Measurements from ENCODE around the gene DLG2.

The DLG2 gene

DNA sequence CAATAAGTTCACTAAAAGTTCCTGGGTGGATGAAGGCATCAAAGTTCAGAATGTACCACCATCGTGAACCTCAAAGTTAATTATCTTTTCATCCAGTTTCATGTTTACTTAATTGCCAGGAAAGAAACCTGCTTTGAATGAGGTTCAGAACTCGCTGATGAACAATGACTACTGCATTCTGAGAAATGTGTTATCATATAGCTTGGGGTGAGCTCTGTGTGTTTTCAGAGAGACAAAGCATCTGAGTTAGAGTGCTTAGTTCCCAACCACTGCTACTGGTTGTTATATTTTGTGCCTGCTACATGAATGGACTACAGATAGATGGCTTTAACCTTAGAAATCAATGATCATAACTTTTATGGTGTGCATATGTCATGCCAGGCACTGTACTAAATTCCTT lies 1131.0 kb downstream of the DLG2 start:
- DNase-seq (ENCODE audit: low spot score): no peak

DNA sequence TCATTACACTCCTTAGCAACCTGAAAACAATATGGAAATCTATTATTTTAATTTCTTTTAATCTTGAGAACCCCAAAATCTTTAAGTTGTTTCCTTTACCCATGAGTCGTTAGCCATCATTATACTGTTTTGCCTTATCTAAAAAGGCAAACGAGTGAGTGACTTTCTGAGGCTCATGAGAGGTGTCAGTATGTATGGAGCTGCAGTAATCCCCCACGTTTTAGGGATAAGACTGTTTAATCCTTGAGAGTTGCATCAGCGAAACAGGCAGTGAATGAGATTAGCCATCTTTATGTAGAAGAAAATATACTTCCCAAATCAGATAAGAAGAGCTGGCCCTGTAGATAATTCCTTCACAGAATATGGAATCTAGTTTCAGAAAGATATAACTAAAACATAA lies 1147.0 kb downstream of the DLG2 start:
- DNase-seq (ENCODE audit: low spot score): no peak

DNA sequence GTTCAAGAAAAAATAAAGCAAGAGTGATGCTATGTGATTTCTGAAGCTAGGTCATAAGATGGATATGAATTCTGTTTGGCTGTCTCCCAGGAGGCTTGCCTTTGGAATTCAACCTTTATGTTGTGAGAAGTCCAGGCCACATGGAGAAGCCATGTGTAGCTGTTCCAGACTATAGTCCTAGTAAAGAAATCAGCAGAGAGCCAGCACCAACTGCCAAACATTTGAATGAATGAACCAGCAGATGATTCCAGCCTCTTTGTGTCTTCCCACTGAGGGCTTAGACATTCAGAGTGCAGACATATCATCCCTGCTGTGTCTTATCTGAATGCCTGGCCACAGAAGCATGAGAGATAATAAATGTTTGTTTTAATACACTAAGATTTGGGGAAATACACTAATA lies 1150.6 kb downstream of the DLG2 start:
- no peak for DNase-seq (ENCODE audit: low spot score)

DNA sequence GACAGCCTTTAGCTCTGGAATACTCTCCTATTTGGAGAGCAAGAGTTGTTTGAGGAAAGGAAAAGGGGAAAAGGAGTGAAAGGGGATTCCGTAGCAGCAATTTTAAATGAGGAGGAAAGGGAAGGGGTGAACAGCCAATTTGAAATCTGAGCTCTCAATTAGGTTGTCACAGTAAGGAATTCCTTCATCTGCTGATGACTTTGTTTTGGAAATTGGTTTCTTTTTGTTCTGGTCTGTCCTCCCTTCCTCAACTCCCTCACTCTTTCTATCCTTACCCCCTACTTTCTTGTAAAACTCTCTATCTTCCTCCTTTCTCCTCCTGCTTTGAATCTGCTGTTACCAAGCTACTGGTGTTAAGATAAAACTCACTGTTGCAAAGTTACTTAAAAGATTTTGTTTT lies 1155.6 kb downstream of the DLG2 start:
- DNase-seq (ENCODE audit: low spot score): no peak

DNA sequence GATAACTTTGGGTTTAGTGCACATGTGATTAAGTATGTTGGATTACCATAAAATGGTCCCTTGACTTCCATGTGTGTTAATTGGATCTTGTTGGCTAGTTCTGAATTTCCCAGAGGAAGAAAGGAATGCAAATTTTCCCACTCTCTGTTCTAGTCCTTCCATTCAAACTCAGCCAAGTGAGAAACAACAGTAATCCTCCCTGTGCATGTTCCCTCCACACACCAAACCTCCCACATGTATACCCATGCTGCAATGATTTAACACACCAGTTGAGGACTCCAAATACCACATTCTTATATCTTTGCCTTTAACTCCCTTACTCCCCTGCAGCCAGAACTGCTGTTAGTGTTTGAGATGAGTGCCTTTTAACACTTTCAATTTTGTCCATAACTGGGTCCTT lies 1158.9 kb downstream of the DLG2 start:
- no peak for DNase-seq (ENCODE audit: low spot score)

DNA sequence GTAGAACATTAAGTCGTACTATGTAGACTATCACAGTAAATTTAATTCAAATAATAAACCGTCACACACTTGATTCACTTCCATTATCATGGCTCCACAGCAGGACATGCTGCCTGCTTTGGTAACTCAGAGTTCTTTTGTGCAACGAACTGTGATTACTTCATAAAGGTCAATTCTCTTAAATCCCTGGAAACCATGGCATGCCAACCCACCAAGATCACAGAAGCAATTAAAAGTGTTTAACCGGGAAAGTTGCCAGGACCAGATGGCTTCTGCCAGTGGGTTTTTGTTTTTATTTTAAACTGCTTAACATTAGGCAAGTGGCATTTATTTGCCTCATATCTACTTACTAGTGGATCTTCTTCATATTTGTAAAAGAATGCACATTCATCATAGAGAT lies 1162.1 kb downstream of the DLG2 start:
- no peak for DNase-seq (ENCODE audit: low spot score)

DNA sequence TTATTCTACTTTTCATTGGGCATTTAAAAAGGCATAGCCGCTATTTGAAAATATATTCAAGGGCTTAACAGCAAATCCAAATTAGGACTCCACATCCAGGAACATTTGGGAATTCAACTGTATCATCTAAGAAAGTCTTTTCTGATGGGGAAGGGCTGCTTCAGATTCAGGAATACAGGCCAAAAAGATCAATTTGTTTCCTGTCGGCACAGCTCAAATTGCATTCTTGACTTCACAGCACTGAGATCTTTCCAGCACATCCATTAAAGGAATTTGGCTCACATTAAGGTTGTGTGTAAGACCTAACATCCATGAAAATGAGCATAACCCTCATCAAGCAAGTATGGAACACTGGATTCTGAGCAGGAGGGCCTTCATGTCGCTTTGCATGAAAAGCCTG lies 1171.5 kb downstream of the DLG2 start:
- DNase-seq (ENCODE audit: low spot score): no peak

DNA sequence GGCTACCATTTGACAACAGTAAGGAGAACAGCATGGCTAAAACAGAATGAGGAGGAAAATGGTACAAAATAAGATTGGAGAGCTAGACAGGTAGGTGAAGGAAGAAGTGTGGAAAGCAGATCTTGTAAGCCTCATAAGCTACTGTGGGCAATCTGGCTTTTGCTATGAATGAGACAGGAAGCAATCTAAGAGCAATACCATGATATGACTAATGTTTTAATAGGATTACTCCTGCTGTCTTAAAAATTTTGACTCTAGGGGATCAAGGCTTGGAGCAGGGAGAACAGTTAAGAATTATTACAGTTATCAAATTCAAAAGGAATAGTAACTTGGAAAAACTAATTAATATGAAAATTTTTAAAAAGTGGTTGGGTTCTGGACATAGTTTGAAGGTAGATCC lies 1174.9 kb downstream of the DLG2 start:
- DNase-seq (ENCODE audit: low spot score): no peak

DNA sequence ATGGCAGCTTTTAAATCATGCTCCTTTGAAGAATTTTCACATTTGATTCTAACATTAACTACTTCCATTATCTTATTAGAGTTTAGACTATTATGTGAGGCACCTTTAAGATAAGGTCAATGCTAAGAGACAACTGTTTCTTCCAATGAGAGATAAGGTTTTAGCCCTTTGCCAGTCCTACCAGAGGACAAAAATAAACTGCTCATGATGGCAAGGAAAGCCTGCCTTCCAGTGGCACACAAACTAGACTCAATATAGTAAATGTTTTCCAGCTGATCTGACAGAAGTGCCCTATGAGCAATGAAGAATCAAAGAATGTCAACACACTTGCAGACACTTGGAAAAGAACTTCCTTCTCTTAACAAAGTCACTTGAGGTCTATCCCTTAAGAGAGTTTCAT lies 1188.6 kb downstream of the DLG2 start:
- no peak for DNase-seq (ENCODE audit: low spot score)

DNA sequence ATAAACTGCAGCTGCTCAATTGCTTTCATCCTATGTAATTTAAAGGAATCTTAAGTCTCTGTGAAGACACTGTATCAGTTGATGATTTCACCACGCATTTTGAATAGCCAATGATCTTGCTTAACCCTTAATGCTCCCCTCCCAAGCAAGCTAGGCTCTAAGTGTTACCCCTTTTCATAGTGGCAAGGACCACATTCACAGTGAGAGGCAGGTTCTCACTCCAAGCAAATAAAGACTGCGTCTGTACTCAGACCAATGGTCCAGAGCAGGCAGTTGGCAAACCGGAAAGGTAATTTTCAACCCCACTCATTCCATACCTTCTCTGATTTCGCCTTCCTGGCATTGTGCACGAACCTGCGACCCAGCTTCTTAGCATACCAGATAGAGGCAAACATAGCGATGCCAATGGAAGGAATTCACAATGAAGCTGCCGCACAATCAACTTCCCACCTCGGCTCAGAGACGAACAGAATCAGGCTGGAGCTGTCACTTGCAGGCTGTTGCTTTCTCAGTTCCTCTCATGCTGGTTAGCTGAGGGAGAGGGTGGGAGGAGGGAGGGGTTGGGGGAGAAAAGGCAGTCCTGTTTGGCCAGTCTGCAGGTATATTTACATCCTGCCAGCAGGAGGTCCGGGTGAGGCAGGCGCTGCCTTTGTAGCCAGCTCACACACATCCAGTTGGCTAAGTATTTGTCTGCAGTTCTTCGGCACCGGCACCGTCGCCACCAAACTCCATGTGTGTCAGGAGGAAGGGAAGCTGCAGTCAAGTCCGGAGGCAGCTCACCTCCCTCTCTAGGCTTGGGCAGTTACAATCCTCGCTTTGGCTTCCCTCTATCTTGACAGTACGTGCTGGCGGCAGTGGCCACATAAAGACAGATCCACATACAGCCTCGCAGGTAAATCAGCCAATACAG lies 1189.8 kb downstream of the DLG2 start:
- DNase-seq (ENCODE audit: low spot score): peak; percentile 29

DNA sequence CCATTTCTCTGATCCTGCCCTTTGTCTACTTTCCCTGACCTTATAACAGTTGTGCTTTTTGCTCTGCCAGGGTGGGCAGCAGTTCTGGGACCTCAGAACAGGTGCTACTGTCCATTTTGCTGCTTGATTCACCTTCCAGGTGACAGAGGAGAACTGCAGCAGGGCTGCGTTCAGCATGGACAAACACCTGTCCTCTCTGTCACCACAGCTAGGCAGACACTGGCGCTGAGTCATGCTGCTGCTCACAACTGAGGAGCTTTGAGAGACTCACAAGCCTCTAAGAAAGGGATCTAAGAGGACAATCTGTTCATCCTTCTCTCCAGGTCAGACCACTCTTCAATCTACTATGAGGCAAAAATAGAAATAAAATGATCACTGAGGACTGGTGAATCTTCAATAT lies 1196.5 kb downstream of the DLG2 start:
- DNase-seq (ENCODE audit: low spot score): no peak

DNA sequence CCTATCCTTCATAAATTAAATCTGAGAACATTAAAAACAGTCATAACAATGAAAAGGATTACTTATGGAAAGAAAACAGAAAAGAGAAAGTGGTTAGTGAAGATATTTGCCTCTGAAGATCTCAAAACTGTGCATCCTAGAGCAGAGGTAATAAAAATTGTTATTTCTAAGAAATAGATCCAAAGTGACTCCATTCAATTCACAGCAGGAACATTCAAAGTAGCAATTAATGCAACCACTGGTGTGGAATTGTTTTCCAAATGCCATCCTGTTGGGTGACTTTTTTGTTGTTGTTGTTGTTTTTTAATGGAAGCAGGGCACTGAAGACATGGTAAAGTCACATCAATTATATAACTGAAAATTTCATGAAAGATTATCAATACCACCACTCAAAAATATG lies 1201.5 kb downstream of the DLG2 start:
- DNase-seq (ENCODE audit: low spot score): no peak

DNA sequence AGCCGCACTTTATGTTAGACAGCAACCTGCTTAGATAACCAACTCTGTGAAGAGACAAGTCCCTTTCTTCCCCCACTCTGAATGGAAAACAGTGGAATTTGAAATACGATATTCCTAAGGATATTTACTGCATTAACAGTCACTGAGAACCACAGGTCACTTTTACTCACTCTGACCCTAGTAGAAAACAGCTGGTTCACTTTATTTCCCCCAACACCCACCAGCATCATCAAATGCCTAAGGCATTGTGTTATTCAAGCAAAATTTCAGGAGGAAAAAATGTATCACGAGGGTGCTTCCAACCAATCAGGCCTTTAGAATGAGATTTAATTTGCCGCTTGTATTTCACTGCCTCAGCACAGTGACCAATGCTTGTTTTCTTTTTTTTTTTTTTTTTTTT lies 1206.9 kb downstream of the DLG2 start:
- no peak for DNase-seq (ENCODE audit: low spot score)

DNA sequence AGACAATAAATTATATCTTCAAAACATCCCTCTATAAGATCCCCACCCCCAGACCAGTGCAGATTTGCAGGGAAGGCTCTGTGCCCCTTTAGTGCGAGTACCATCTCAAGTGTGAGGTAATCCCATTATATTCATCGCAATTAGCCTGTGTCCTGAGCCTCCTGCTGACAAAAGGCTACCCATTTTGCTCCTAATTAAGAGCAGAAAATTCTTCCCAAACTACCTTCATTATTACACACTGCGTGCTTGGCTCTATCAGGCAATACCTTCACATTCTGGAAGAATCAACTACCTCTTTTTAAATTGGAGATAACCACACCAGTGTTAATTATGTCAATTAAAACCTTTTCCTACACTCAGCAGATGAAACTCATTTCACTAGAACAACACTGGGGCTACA lies 1207.5 kb downstream of the DLG2 start:
- DNase-seq (ENCODE audit: low spot score): no peak

DNA sequence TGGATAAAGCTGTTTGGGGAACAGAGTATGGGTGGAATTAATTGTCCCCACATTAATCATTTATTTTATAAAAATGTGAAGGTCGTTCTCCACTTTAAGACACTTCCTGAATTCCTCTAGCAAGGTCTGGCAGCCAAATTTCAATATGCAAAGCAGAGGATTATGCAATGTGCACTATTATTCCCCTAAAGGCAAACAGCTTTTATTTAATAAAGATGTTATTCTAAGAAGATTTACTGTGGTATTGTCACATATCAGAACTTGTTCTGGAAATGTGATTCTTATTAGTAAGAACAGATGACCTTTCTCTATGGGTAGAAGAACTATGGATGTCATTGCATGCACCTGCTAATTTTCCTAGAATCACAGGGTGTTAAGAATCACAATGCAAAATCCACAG lies 1212.2 kb downstream of the DLG2 start:
- no peak for DNase-seq (ENCODE audit: low spot score)

DNA sequence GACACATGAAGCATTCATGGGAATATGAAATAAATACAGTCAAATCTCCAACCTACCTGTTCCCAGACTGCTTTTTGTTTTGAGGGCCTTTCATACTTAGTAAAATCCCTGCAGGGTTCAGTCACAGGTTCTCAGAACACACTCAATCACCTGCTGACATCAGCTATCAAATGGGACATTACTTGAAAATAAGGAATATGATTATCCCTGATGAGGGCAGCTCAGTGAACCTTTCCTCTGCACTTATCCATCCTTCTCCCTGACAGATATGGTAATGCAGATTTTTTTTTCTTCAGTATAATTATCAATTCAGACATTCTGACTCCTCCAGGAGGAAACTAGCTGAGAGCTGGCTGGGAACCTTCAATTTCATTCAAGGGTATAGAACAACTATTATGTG lies 1213.6 kb downstream of the DLG2 start:
- DNase-seq (ENCODE audit: low spot score): no peak

DNA sequence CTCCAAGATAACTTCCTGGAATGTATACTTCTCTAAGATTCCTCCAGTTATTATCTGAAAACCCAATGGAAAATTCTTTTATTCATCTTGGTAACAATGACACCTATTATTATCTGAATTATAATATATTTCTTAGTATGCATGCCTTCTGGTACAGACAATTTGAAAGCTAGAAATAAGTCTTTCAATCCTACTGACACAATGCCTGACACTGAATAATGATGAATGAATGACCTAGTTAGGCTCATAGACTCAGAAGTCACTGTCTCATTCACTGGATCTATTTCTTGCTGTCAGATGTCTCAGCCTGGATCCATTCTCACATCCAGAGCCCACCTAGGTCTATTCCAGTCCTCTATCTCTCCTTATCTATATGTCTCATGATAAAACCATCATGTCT lies 1214.3 kb downstream of the DLG2 start:
- DNase-seq (ENCODE audit: low spot score): no peak

DNA sequence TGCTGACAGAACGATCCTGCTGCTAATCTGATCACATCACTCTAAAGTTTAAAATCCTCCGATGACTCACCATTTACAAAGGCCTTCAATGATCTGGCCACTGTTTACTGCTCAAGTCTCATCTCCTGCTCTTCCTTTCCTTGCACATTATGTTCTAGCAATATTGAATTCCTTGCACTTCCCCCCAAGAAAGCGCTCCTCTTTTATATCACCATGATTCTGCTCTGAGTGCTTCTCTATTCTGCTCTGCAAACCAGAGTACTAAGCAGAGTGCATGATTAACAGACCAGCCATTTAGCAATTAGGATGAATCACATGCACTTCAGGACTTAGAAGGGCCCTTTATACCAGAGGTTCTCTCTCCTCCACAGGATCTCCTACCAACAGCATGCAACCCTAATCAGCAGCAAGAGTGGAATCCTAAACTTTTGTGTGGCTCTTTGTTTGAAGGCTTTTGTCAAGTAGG lies 1218.2 kb downstream of the DLG2 start:
- peak; percentile 52 for DNase-seq (ENCODE audit: low spot score)

DNA sequence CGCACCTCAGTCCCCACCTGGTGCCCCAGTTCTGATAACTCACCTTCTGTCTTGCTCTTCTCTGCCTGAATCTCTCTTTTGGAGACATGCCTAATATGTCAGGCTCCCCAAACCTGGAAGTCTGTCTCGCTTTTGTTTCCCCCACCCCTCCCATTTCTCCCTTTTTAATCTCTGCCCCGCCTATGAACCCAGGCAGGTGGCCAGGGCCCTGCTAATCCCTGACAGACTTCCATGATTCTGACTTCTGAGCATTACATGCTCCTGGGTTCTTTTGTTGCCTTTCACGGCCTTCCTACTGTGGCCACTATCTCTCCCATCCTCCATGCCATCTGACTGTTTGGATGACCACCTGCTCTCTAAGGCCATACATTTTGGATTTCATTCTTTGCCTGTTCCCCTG lies 1220.1 kb downstream of the DLG2 start:
- DNase-seq (ENCODE audit: low spot score): no peak

DNA sequence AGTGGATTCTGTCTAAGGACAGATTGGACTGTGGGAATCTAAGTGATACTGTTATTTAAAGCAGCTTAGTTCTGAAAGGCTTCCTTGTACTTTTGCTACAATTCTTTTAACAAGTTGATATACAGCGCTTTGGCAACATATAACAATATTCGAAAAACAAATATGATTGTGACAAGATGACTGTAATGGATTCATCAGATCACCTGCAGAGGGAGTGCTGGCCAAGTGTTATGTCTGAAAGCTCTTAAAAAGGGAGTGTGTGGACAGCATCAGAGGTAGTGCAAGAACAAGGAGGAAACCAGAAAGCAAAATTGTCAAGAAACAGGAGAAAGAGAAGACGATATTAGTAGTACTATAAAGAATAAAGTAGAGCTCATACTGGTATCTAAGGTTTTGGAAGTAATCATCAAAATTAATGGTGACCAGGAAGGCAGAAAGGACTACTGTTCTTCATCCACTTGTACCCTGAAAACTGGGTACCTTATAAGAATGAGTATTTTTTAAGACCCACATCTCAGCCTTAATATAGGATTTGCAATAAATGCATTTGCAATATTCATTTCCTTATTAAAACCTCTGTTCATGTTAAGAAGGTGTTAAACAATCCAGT lies 1229.0 kb downstream of the DLG2 start:
- peak; percentile 68 for DNase-seq (ENCODE audit: low spot score)

DNA sequence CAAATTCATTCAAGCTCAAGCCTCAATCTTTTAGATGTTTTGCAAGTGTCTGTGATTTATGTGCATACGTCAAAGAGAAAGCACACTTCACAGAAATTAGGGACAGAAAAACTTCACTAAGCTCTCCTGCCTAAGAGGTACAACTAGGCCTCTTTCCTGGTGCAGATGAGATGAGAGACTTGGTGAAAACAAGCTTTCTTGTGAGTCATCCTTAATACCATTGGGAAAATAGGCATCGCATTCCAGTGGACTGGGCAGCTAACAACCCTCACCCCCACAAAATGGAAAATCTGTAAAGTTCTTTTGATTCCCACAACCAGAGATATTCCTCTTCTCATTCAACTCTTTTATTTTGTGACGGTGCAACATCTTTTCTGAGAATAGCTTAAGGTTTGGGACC lies 1230.6 kb downstream of the DLG2 start:
- DNase-seq (ENCODE audit: low spot score): no peak

DNA sequence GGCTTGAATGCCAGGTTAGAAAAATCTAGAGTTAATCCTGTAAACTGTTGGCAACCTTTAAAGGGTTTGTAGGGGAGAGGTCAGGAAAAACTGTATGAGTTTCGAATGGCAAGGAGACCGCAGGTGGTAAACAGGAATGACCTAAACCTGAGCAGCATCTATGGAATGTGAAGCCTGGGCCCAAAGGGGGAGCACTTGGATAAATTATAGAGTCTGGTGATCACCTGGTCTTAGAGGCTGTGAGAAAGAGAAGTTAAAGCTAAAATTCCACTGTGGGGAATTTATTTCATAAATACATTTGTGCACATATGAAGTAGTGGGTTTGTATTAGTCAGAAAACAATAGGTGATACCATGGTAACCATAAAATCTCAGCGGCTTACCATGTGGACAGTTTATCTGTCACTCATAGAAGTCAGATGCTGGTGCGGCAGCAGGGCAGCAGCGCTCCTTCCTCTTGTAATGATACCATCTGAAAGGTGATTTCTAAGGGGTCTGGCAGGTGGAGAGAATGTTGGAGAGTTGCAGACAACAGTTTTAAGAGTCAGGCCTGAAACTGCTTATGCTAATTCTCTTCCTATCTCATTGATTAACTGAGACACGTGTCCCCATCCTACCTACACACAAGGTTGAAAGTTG lies 1236.6 kb downstream of the DLG2 start:
- peak; percentile 38 for DNase-seq (ENCODE audit: low spot score)

DNA sequence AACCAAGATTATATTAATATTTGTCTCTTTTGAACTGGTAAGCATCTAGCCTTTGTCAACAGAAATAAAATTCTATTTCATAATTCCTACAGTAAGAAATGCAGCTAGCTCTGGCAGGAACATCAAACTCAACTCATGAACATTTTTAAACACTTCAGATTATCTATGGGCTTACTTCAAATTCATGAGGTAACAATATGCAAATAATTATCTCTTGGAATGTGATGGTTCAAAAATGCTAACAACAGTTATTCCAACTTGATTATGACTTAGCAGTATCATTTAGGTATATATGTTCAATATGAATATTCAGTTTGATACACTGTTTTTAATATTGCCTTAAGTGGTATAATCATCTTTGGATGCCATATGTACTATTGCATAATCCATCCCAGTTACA lies 1237.4 kb downstream of the DLG2 start:
- no peak for DNase-seq (ENCODE audit: low spot score)

Measured in SK-N-DZ (cell line).